CD4-positive, alpha-beta T cell treated with Interleukin-10 for 1 hour (primary cell): ENCODE results near the gene FRMD4A.

Source experiments
- DNase-seq: peaks from one replicate; pipeline ENCODE4 v3.0.0-alpha.2; 2020

The FRMD4A gene

DNA sequence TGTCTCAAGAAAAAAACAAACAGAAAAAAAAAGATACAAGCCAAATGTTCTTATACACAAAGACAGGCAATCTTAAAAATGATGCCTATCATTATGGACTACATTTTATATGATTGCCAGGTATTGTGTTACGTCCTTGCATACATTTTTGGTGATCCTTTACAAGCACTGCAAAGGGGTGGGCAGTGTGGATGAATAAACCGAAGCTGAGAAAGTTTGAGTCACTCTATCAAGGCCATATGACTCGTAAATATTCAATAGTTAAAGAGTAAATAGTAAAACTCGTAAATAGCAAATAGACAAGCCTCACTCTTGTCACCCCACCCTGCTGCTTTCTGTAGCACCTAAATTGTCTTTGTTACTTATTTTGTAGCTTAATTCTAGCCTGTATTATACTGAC lies 326.2 kb downstream of the FRMD4A start:
- DNase-seq = no peak

DNA sequence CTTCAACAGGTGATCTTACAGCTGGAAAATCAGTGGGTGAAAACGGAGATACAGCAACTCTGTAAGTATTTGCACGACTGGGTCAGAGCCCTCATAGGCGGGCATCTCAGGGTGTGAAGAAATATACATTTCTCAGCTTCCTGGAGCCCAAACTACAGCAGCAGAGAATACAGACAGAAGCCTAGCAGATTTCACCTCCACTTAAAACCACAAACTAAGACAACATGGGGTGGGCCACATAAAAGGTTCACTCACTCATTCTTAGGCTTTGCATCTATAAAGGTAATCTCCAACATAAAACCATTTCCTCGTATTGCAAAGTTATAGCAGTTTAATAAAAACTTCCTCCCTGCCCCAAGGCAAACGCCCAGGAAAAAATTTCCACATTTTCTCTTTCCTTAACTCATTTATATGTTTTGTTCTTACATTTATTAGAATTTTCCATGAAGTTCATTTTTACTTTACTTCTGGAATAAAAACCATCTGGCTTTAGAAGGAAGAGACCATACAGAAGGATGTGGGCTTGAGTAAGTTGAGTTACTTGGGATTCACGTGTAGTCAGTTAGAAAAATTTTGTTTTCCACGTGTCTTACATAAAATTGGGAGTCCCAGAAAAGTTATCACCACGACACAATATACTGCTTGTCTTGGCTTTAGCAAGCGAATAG lies 327.1 kb downstream of the FRMD4A start:
- DNase-seq = no peak

DNA sequence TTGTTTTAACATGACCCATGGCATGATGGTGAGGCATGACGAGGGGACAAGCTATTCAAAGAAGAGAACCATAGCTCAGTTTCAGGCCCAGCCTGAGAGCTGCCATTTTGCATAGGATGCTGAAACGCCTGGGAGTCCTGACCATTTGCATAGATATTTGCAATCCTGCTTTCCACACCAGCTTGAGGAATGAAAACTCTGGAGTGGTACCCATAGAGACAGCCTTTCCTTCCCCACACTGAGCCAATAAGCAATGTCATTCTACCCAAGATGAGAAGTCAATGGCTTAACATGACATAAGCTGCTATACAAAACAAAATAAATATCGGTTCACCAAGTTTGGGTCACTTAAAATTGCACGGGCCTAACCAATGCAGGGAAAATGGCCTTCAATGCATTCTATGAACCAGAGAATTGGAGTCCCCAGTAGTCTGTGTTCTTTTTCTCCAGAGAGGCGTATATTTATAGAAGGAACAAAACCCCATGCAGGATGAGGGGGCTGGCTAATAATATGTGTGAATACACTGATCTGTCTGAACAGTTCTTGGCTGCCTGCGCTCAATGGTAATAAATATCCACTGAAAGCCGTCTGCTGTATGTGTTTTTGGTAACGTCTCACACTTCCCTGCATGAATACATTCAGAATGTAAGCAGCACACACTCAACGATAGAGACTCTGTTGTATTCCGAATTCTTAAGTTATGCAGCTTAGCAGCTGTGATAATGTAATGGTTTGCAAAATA lies 329.3 kb downstream of the FRMD4A start:
- DNase-seq = no peak

DNA sequence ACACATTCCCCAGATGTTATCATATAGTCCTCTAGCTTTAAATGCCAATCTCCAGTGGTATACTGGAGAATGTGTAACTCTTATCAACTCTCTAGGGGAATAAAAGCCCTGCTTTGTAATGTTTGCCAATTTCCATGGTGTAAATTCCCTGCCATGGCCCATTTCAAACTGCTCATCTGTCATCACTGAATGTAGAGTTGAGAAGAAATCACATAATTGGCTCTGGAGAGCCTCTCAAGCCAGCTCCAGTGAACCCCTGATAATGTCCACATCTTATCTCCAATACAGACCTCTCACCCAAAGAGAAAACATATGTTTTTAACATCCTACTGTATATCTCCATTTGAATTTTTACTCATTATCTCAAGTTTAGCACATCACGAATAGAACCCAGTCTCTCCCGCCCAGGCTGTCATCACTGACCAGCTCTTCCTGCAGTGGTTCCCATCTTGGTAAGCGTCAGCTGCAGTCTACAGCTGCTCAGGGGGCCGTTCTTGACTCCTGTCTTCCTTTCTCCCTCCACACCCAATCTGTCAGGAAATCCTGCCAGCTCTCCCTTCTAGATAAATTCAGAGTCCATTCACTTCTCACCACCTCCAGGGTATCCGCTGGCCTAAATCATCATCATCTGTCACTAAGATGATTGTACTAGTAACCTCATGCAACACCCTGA lies 332.4 kb downstream of the FRMD4A start:
- no peak for DNase-seq

DNA sequence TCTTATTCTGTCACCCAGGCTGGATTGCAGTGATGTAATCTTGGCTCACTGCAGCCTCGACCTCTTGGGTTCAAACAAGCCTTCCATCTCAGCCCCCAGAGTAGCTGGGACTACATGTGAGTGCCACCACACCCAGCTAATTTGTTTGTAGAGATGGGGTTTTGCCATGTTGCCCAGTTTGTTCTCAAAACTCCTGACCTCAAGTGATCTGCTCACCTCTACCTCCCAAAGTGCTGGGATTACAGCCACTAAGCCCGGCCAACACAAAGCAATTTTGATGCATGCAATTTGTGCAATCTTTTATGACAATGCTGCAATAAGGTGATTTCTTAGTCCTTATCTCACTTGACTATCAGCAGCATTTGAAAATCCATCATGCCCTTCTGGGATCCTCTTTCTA lies 333.1 kb downstream of the FRMD4A start:
- no peak for DNase-seq

DNA sequence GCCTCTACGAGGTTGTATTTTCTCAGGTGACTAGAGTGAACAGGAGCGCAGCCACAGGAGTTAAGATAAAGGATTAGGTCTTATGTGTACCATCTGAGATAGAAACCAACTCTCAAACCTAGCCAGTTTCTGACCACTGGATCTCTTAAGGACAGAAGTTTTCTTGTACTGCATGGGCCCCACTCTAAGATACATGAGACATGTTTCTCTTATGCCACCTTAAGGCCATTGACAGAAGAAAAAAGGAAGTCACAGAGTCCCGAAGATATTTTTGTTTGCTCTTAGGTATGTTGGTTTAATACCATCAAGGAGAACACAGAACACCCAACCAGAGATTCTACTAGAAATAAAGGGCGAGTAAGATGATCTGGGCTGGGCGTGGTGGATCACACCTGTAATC lies 335.8 kb downstream of the FRMD4A start:
- DNase-seq = no peak

DNA sequence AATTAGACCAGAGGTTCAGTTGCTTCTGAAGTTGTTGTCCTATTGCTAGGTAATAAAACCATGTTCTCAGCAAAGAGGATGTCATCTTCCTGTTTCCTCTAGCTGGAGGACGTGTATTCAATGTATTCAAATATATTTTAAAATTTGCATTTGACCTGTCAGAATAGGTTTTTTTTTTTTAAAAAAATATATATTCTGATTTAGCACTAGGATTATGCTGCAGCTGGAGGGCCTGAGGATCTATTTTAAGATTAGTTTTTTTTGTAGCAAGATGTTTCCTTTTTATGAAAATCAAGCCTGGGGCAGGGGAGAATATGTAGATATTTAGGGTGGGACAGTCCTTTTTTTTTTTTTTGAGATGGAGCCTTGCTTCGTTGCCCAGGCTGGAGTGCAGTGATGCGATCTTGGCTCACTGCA lies 337.0 kb downstream of the FRMD4A start:
- no peak for DNase-seq

DNA sequence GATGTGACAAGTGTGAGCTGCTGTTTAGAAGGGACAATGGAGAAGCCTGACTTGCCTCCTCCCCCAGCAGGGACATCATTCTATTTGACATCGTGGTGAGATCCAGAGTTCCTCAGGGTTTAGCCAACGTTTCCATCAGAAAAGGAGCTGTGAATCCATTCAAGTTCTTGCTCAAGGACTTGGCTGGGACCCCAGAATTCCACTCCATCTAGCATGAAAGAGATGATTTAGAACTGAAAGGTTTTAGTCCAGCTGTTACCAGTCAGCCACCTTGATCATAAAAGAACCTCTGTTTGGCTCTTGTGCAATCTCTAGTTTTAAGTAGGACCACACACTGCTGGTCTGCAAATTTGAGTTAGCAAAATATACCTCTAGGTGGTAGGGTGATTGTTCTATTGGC lies 337.6 kb downstream of the FRMD4A start:
- DNase-seq = no peak

DNA sequence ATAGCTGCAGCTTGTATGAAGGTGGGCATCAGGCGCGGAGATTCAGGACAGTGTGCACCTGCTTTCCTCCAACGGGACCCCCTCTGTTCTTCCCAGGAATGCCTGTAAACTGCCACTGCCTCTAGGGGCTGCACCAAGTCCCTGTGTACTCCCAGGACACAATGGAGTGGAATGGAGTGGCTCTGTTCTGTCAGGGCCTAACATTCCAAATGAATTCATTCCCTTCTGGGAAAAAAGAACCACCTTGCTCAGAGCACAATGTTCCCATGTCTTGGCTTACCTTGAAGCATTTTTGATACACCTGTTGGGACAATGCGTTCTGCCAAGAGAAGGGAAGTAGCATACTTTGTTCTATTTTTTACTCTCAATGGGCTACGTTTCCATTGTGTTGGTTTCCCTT lies 339.4 kb downstream of the FRMD4A start:
- no peak for DNase-seq

DNA sequence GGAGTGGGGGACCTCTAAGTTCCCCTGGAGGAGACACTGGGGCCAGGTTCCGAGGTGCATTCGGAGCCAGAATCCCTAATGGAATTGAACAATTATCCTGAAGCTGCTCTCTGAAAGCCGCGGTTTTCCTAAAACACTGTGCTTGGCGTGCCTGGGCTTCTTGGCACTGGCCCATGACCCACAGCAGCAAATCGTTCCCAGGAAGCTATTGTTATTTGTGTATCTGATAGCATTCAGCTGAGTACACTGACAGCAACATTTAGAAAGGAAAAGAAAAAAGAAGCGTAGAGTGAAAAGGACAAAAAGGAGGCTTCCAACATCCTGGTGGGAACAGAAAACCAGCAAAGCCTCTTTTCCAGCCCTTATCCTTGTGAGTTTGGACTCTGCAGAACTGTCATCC lies 339.8 kb downstream of the FRMD4A start:
- no peak for DNase-seq

DNA sequence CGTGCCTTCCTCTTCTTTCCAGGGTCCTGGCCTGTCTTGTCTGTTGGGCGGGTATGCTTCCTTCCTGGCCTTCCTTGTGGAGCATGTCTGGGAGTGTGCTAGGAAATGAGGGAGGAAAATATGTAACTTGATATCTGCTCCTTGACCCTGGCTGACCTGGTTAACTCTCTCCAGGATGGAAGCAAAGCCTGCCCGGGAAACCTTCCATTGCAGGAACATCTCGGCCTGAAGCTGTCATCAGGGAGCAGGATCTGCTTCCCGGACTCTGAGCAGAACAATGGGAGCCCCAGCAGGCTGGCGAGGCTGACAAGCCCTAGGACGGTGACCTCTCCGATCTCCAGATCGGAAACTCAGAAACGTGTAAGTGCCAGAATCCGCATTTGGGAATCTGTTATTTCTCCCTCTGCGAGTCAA lies 340.3 kb downstream of the FRMD4A start:
- DNase-seq = no peak

DNA sequence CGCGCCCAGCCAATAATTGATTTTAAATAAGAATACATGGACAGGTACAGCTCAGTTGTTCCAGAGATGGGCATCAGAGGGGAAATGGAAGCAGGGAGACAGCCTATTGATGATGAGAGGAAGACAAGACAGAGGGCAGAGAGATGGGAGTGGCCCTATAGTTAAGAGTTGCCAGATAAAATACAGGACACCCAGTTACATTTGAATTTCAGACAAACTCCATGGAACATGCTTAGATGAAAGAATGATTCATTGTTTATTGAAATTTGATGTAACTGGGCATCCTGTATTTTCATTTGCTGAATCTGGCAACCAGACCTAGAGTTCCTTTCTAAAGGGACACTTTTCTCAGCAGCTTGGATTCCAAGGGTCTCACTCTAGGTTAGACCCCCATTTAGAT lies 341.1 kb downstream of the FRMD4A start:
- DNase-seq = no peak

DNA sequence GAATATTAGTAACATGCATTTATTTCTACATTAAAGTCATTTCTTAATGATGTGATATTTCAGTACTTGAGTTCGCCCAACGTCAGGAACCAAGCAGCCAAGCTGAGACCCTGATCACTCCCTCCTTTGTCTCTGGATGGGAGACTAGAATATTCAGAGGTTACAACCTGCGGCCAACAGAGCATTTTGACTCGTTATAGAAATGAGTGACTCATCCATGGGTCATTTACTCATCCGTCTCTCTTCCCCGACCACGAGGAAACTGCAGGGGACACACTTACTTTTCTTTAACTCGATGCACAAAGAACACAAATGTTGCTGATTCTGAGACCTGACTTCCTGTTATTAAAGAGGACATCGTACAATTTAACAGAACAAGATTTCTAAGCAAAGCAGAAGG lies 343.3 kb downstream of the FRMD4A start:
- DNase-seq = no peak

DNA sequence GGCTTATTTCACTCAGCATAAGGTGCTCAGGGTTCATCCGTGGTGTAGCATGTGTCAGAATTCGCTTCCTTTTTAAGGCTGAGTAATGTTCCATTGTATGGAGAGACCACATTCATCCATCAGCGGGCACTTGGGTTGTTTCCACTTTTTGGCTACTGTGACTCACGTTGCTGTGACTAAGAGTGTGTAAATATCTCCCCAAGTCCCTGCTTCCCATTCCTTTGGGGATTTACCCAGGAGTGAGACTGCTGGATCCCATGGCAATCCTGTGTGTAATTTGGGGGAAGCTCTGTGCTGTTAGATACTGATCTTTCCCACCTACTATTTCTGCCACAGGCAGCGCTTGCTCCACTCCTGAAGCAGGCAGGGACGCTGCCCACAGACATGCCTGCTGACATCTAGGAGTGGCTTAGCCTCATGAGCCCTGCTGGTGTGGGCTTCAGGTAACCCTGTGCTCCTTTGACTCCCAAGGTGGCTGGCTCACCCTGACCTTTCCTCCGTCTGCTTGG lies 346.0 kb downstream of the FRMD4A start:
- no peak for DNase-seq

DNA sequence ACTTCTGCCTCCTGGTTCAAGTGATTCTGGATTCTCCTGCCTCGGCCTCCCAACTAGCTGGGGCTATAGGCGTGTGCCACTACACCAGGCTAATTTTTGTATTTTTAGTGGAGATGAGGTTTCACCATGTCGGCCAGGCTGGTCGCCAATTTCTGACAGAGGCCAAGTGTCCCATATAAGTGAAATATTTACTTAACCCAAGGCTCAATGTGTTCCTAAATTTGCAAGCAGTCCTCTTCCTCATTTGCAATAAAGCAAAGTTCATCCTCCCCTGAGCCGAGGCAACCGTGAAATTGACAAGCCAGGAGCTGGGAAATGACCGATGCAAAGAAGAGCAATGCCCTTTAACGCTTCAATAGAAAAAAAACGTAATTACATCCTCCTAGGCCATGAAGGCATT lies 347.7 kb downstream of the FRMD4A start:
- DNase-seq = no peak

DNA sequence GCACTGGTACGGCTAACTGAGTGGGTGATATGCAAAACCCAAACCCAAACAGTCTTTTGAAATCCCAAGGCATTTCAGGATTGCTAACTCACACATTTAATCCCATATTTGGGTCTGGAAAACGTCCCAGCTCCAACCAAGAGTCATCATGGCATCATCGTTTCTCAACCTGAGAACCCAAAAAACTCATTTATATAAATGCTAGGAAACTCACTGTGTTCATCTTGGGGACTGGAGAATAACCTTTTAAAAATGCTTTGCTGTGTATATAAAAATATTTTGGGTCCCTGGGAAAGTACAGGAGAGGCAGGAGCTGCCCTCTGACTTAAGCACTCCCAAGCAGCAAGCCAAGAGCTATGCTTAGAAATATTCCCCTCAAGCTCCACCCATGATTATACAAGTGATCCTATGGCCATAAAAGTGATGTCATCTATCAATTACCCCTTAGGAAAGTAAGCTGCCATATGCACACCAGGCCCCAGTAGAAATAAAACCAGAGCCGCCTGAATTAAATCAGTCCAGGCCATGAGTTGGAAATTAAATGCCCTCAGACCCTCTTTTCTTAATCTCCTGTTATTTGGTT lies 352.1 kb downstream of the FRMD4A start:
- no peak for DNase-seq

DNA sequence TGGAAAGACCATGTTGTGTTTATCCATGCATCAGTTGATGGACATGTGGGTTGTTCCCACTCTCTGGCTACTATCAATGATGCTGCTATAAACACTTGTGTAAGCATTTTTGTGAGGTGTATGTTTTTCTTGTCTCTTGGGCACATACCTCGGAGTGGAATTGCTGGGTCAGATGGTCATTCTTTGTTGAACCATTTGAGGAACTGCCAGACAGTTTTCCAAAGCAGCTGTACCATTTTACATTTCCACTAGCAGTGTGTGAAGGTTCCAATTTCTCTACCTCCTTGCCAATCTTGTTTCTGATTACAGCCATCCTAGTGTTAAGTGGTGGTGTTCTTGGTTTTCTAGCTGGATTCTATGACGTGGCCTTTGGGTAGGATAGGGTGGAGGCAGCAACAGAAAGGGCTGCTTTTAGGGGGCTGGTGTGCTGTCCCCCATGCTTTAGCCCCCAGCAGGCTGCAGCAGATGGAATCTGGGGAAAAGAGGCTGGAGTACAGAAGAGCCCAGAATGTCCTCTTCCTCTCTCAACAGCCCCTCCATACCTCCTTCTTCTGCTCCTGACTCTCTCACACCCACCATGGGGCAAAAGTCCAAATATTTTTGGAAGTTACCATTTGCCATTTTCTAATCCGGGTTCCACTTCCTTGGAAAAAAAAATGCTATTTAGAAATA lies 352.7 kb downstream of the FRMD4A start:
- no peak for DNase-seq

DNA sequence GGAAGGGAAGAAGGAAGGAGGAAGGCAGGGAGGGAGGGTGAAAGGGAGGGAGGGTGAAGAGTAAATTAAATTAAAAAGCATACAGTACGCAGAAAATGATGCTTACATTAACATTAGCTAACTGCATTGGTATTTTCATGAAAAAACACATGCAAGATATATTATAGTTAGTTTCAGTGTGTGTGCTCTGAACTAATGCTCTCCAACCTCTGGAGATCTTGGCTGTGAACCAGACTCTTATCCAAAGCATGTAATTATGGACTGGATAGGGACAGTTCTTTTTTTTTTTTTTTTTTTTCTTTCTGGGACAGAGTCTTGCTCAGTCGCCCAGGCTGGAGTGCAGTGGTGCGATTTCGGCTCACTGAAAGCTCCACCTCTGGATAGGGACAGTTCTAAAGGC lies 357.0 kb downstream of the FRMD4A start:
- no peak for DNase-seq

DNA sequence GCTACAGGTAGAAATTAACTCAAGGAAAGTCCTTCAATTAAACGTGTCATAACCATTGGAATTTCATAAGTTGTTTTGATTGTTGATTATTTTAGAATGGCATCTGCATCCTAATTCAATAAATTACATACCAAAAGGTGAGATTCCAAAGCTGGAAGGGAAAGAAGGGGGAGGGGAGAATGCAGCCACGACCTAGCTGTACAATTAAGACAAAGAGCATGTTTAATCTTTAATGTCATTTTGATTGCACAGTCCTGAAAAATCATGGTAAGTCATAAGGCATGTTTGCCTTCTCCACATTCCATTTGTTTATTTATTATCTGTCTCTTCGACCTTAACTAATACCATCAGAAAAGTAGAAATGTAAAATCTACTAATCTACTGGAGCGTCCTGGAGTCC lies 358.1 kb downstream of the FRMD4A start:
- no peak for DNase-seq

DNA sequence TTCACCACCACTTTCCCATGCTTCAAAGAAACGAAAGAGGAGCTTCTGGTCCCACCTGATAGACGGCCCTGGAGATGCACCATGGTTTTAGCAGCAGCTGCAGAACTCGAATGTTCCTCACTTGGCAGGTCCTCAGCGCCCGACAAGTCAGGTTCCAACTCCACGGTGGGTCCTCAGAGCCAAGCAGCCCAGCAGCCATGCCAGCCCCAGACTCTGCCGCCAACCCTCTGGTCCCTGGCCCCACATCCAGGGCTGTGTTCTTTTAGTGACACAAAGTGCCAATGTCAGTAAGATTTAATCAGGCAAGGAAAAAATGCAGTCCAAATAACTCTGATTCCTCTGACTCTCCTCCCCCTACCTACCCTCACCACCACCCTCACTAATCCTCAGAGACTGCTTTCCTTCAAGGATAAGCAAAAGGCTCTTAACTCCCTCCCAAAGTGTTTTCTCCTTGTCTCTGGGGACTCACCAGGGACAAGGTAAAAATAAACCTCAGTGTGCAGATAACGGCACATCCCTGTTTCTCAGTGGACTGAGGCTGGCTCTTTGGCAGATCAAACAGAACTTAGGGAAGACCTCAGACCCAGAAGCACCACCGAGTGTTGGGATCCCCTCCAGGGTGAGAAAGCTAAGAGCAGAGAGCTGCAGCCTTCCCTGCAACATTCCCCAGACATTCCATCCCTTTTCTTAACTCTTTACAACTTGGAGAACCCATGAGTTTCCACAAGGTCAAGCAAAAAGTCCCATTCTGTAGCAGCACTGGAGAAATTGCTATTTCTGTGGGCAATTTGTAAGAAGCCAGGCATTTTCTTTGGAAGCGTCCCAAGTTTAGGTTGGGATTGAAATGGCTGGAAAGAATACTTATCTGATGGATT lies 358.9 kb downstream of the FRMD4A start:
- no peak for DNase-seq

DNA sequence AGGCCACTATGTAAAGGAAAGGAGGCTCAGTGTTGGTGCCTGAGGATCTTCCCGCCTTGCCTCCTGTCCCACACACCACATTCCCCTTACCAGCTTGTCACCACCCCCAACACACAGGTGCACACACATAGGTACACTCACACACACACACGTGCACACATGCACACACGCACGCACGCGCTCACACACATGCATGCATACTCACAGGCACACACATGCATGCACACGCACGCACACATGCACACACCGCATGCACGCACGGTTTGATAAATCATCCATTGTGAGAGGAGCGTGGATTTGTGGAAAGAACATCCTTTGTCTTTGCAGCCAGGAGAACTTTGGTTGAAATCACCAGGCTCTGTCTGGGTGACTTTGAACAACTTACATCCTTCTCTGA lies 359.8 kb downstream of the FRMD4A start:
- no peak for DNase-seq
